ENCODE measurements around the gene ERAL1.
A peak's percentile ranks its signal among the peaks of the same experiment; 100 is the strongest.
"Not testable (repeated sequence)": the region's sequence is repeated elsewhere in the genome, so short reads cannot be mapped to it uniquely, and the experiment has no call there.

Gene ERAL1

DNA sequence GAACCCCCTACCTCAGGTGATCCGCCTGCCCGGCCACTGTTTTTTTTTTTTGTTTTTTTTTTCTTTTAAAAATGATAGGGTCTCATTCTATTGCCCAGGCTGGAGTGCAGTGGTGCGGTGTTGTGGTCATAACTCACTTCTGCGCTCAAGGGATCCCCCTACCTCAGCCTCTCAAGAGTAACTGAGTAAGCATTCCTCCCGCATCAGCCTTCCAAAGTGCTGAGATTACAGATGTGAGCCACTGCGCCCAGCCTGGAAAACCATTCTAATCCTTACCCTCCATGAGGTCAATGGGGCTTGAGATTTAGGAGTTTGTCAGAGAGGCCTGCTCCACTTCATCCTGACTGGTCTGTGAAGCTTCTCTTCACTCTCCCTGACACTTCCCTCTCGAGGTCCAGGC is 12.5 kb downstream of the ERAL1 start:
- TF ChIP-seq, protein P1, sequence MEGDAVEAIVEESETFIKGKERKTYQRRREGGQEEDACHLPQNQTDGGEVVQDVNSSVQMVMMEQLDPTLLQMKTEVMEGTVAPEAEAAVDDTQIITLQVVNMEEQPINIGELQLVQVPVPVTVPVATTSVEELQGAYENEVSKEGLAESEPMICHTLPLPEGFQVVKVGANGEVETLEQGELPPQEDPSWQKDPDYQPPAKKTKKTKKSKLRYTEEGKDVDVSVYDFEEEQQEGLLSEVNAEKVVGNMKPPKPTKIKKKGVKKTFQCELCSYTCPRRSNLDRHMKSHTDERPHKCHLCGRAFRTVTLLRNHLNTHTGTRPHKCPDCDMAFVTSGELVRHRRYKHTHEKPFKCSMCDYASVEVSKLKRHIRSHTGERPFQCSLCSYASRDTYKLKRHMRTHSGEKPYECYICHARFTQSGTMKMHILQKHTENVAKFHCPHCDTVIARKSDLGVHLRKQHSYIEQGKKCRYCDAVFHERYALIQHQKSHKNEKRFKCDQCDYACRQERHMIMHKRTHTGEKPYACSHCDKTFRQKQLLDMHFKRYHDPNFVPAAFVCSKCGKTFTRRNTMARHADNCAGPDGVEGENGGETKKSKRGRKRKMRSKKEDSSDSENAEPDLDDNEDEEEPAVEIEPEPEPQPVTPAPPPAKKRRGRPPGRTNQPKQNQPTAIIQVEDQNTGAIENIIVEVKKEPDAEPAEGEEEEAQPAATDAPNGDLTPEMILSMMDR (IDR thresholded peaks at IDR 0.05; ENCODE audit: insufficient read depth, low read depth, low read length, missing control alignments), result no peak
- H3K4me3 ChIP-seq (ENCODE audit: low read depth, low read length), result no peak overlapping the region
- DNase-seq (ENCODE audit: low read depth), result no peak

DNA sequence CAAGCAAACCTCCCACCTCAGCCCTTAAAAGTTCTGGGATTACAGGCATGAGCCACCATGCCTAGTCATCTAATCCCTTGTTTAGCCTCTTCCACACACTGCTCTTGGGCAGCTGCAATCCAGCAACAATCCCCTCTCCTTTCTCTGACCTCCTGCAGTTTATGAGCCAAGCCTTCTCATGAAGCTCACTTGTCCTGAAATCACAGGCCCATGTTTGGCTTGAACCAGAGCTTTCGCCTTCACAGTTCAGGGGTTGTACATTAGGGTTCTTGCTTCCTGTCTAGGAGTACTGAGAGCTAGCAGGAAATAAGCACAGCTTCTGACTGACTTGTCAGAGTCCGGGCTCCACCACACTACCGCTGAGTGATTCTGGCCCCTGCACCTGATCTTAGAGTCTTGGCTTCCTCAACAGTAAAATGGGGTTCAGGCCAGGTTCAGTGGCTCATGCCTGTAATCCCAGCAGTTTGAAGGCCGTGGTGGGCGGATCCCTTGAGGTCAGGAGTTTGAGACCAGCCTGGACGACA is 16.3 kb downstream of the ERAL1 start:
- TF ChIP-seq, protein P1 (IDR thresholded peaks at IDR 0.05; ENCODE audit: insufficient read depth, low read depth, low read length, missing control alignments), result no peak
- no peak overlapping the region for H3K4me3 ChIP-seq (ENCODE audit: low read depth, low read length)
- DNase-seq (ENCODE audit: low read depth), result peak; percentile 95

DNA sequence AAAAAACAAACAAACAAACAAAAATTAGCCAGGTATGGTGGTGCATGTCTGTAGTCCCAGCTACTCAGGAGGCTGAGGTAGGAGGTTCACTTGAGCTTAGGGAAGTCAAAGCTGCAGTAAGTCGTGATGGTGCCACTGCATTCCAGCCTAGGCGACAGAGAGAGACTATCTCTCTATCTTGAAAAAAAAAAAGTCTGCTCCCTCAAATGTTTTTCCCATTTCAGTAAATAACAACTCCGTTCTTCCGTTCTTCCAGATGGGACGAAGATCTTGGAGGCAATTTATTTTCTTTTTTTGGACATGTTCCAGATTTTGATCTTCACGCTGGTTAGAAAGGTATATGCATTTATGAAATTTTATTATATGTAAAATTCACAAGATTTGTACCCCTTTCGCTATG is 19.0 kb downstream of the ERAL1 start:
- DNase-seq (ENCODE audit: low read depth), result no peak
- H3K4me3 ChIP-seq (ENCODE audit: low read depth, low read length), result no peak overlapping the region
- TF ChIP-seq, protein P1 (IDR thresholded peaks at IDR 0.05; ENCODE audit: insufficient read depth, low read depth, low read length, missing control alignments), result no peak

GRCh38 chr17:28874750-28875149 is 19.9 kb downstream of the ERAL1 start:
- TF ChIP-seq, protein P1 (IDR thresholded peaks at IDR 0.05; ENCODE audit: insufficient read depth, low read depth, low read length, missing control alignments), result no peak
- H3K4me3 ChIP-seq (ENCODE audit: low read depth, low read length), result no peak overlapping the region
- DNase-seq (ENCODE audit: low read depth), result no peak

- TF ChIP-seq, protein P1 (IDR thresholded peaks at IDR 0.05; ENCODE audit: insufficient read depth, low read depth, low read length, missing control alignments), result no peak
- no peak overlapping the region for H3K4me3 ChIP-seq (ENCODE audit: low read depth, low read length)
- no peak for DNase-seq (ENCODE audit: low read depth)
Observed at GRCh38 chr17:28875848-28876550, 21.2 kb downstream of the ERAL1 start.

DNA sequence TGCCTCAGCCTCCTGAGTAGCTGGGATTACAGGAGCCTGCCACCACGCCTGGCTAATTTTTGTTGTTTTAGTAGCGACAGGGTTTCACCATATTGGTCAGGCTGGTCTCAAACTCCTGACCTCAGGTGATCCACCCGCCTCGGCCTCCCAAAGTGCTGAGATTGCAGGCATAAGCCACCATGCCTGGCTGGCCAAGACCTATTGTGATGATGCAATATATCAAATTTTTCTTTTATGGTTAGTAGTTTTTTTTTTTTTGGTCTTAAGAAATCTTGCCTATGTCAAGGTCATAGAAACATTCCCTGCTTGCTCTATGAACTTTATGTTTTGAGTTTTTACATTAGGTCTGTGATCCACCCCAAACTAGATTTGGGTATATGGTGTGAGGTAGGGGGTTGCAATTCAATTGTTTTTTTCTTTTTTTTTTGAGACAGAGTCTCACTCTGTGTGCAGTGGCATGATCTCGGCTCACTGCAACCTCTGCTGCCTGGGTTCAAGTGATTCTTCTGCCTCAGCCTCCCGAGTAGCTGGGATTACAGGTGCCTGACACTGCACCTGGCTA is 22.4 kb downstream of the ERAL1 start:
- not testable (repeated sequence) for H3K4me3 ChIP-seq (ENCODE audit: low read depth, low read length); DNase-seq (ENCODE audit: low read depth)

GRCh38 chr17:28878158-28878910 is 23.5 kb downstream of the ERAL1 start:
- no peak overlapping the region for H3K4me3 ChIP-seq (ENCODE audit: low read depth, low read length)
- no peak for DNase-seq (ENCODE audit: low read depth)
- TF ChIP-seq, protein P1 (IDR thresholded peaks at IDR 0.05; ENCODE audit: insufficient read depth, low read depth, low read length, missing control alignments), result no peak
